C4-2B (cell line): Measurements from ENCODE around the gene OPCML.

ENCODE experiments used
- CTCF ChIP-seq: fragments of 450-650 bp; conservative IDR thresholded peaks from 2 replicates; pipeline ENCODE4 v1.5.1; 2017; ENCODE audit warnings: mild to moderate bottlenecking
- ZFX ChIP-seq: fragments of 450-650 bp; IDR thresholded peaks from 2 replicates; pipeline ENCODE4 v1.6.1; 2017

- TF ChIP-seq CTCF (no peak), ZFX (no peak)
These were observed 587.7 kb downstream of the OPCML start for GRCh38 chr11:132944569-132944944.
